ENCODE results near the gene ANKHD1.

ANKHD1 gene

GRCh38 chr5:140468188-140468587, 66.6 kb downstream of the ANKHD1 start:
- Histone ChIP-seq H3K14ac (ENCODE audit: low read length) (no peak overlapping the region), H2BK120ac (ENCODE audit: low read depth, low read length) (no peak overlapping the region), H3K27ac (replicated peaks; ENCODE audit: low read length) (no peak overlapping the region), H2BK5ac (ENCODE audit: low read length) (no peak overlapping the region), H2AFZ (ENCODE audit: low read length) (no peak overlapping the region), H3K36me3 (replicated peaks in 1 of 2; ENCODE audit: control insufficient read depth in 2 of 2, insufficient read depth in 2 of 2, low read length in 2 of 2) (peaks cover 5 to 98% of the 10 kb centered on the region in 2 donors), H3K9me3 (replicated peaks in 1 of 2; ENCODE audit: control insufficient read depth in 2 of 2, insufficient read depth in 1 of 2, low read depth in 1 of 2, low read length in 2 of 2) (no peaks in the 10 kb centered on the region), H4K8ac (ENCODE audit: low read depth, low read length) (no peak overlapping the region), H2BK12ac (ENCODE audit: low read length) (no peak overlapping the region), H3K23ac (ENCODE audit: low read depth, low read length, poor library complexity) (no peak overlapping the region), H3K18ac (ENCODE audit: low read length) (no peak overlapping the region), H2BK15ac (ENCODE audit: low read length) (no peak overlapping the region), H3K9ac (ENCODE audit: low read depth, low read length, poor library complexity) (no peak overlapping the region), H3K4me2 (ENCODE audit: insufficient read depth, low read length, poor library complexity, severe bottlenecking) (no peak overlapping the region), H3K4me3 (ENCODE audit: low read length in 2 of 2) (no peak overlapping the region), H4K91ac (ENCODE audit: low read depth, low read length, poor library complexity) (no peak overlapping the region), H3K4ac (ENCODE audit: low read length) (no peak overlapping the region), H2AK5ac (ENCODE audit: low read depth, low read length) (no peak overlapping the region), H3K4me1 (ENCODE audit: control insufficient read depth in 2 of 2, insufficient read depth in 1 of 2, low read depth in 1 of 2, low read length in 2 of 2) (no peaks in the 10 kb centered on the region), H3K79me1 (ENCODE audit: low read depth, low read length) (no peaks in the 10 kb centered on the region), H3K27me3 (ENCODE audit: control insufficient read depth in 3 of 3, insufficient read depth in 3 of 3, low read depth in 1 of 3, low read length in 3 of 3) (no peaks in the 10 kb centered on the region)
- DNase-seq (ENCODE audit: low spot score) = no peak
- WGBS, 2 donors (ENCODE audit: extremely low coverage in 2 of 2, insufficient read length in 2 of 2, insufficient replicate concordance in 1 of 2) = no CpG with 5 or more reads among the region's 3 CpGs

- Histone ChIP-seq H3K27me3 (ENCODE audit: control insufficient read depth in 3 of 3, insufficient read depth in 3 of 3, low read depth in 1 of 3, low read length in 3 of 3) (no peaks in the 10 kb centered on the region), H2BK12ac (ENCODE audit: low read length) (no peak overlapping the region), H2AFZ (ENCODE audit: low read length) (no peak overlapping the region), H3K4me3 (ENCODE audit: low read length in 2 of 2) (no peak overlapping the region), H3K9ac (ENCODE audit: low read depth, low read length, poor library complexity) (no peak overlapping the region), H3K14ac (ENCODE audit: low read length) (no peak overlapping the region), H3K4me1 (ENCODE audit: control insufficient read depth in 2 of 2, insufficient read depth in 1 of 2, low read depth in 1 of 2, low read length in 2 of 2) (no peaks in the 10 kb centered on the region), H2BK15ac (ENCODE audit: low read length) (no peak overlapping the region), H2AK5ac (ENCODE audit: low read depth, low read length) (no peak overlapping the region), H3K27ac (replicated peaks; ENCODE audit: low read length) (no peak overlapping the region), H2BK120ac (ENCODE audit: low read depth, low read length) (no peak overlapping the region), H3K36me3 (replicated peaks in 1 of 2; ENCODE audit: control insufficient read depth in 2 of 2, insufficient read depth in 2 of 2, low read length in 2 of 2) (peaks cover 5 to 97% of the 10 kb centered on the region in 2 donors), H3K79me1 (ENCODE audit: low read depth, low read length) (no peaks in the 10 kb centered on the region), H3K18ac (ENCODE audit: low read length) (no peak overlapping the region), H3K23ac (ENCODE audit: low read depth, low read length, poor library complexity) (no peak overlapping the region), H3K4me2 (ENCODE audit: insufficient read depth, low read length, poor library complexity, severe bottlenecking) (no peak overlapping the region), H4K8ac (ENCODE audit: low read depth, low read length) (no peak overlapping the region), H2BK5ac (ENCODE audit: low read length) (no peak overlapping the region), H4K91ac (ENCODE audit: low read depth, low read length, poor library complexity) (no peak overlapping the region), H3K9me3 (replicated peaks in 1 of 2; ENCODE audit: control insufficient read depth in 2 of 2, insufficient read depth in 1 of 2, low read depth in 1 of 2, low read length in 2 of 2) (no peaks in the 10 kb centered on the region), H3K4ac (ENCODE audit: low read length) (no peak overlapping the region)
- no CpG with 5 or more reads among the region's 6 CpGs for WGBS, 2 donors (ENCODE audit: extremely low coverage in 2 of 2, insufficient read length in 2 of 2, insufficient replicate concordance in 1 of 2)
- DNase-seq (ENCODE audit: low spot score) = no peak
Measured at GRCh38 chr5:140469259-140469658, 67.6 kb downstream of the ANKHD1 start.

GRCh38 chr5:140480310-140481014, 78.8 kb downstream of the ANKHD1 start:
- no peak overlapping the region for H2BK15ac ChIP-seq (ENCODE audit: low read length)
- DNase-seq (ENCODE audit: low spot score) = no peak
- H3K27me3 ChIP-seq (ENCODE audit: control insufficient read depth in 3 of 3, insufficient read depth in 3 of 3, low read depth in 1 of 3, low read length in 3 of 3) = no peaks in the 10 kb centered on the region
- WGBS, 2 donors (ENCODE audit: extremely low coverage in 2 of 2, insufficient read length in 2 of 2, insufficient replicate concordance in 1 of 2) = no CpG with 5 or more reads among the region's 3 CpGs
- no peak overlapping the region for H2BK5ac ChIP-seq (ENCODE audit: low read length)
- H3K79me1 ChIP-seq (ENCODE audit: low read depth, low read length) = no peaks in the 10 kb centered on the region
- H3K4ac ChIP-seq (ENCODE audit: low read length) = no peak overlapping the region
- no peak overlapping the region for H3K18ac ChIP-seq (ENCODE audit: low read length)
- H3K4me1 ChIP-seq (ENCODE audit: control insufficient read depth in 2 of 2, insufficient read depth in 1 of 2, low read depth in 1 of 2, low read length in 2 of 2) = no peaks in the 10 kb centered on the region
- H3K36me3 ChIP-seq (replicated peaks in 1 of 2; ENCODE audit: control insufficient read depth in 2 of 2, insufficient read depth in 2 of 2, low read length in 2 of 2) = peaks cover 6 to 74% of the 10 kb centered on the region in 2 donors
- H2AK5ac ChIP-seq (ENCODE audit: low read depth, low read length) = no peak overlapping the region
- no peaks in the 10 kb centered on the region for H3K9me3 ChIP-seq (replicated peaks in 1 of 2; ENCODE audit: control insufficient read depth in 2 of 2, insufficient read depth in 1 of 2, low read depth in 1 of 2, low read length in 2 of 2)
- no peak overlapping the region for H3K27ac ChIP-seq (replicated peaks; ENCODE audit: low read length)
- H2BK120ac ChIP-seq (ENCODE audit: low read depth, low read length) = no peak overlapping the region
- H3K4me3 ChIP-seq (ENCODE audit: low read length in 2 of 2) = no peak overlapping the region
- H3K9ac ChIP-seq (ENCODE audit: low read depth, low read length, poor library complexity) = no peak overlapping the region
- H3K14ac ChIP-seq (ENCODE audit: low read length) = no peak overlapping the region
- H3K4me2 ChIP-seq (ENCODE audit: insufficient read depth, low read length, poor library complexity, severe bottlenecking) = no peak overlapping the region
- no peak overlapping the region for H3K23ac ChIP-seq (ENCODE audit: low read depth, low read length, poor library complexity)
- H4K91ac ChIP-seq (ENCODE audit: low read depth, low read length, poor library complexity) = no peak overlapping the region
- no peak overlapping the region for H4K8ac ChIP-seq (ENCODE audit: low read depth, low read length)
- H2AFZ ChIP-seq (ENCODE audit: low read length) = no peak overlapping the region
- H2BK12ac ChIP-seq (ENCODE audit: low read length) = no peak overlapping the region

DNA sequence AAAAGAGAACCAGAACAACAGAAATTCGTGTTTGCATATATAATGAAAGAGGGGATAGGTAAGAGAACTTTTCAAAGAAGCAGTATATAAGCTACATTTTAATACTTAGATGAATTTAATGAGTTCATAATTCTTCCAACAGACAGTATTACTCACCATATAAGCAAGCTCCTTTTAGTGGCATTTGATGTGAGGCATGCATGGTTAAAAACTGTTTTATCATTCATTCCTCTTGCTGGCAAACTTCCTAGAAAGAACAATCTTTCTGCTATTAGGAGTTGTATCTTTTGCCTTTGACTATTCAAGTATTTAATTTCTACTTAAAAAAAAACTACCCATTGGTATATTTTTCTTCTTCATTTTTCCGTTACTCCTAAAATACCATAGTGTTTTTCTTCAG, 80.1 kb downstream of the ANKHD1 start:
- H2AK5ac ChIP-seq (ENCODE audit: low read depth, low read length) = no peak overlapping the region
- no peaks in the 10 kb centered on the region for H3K27me3 ChIP-seq (ENCODE audit: control insufficient read depth in 3 of 3, insufficient read depth in 3 of 3, low read depth in 1 of 3, low read length in 3 of 3)
- no peaks in the 10 kb centered on the region for H3K9me3 ChIP-seq (replicated peaks in 1 of 2; ENCODE audit: control insufficient read depth in 2 of 2, insufficient read depth in 1 of 2, low read depth in 1 of 2, low read length in 2 of 2)
- no peak overlapping the region for H3K18ac ChIP-seq (ENCODE audit: low read length)
- no peak overlapping the region for H3K23ac ChIP-seq (ENCODE audit: low read depth, low read length, poor library complexity)
- no peak overlapping the region for H4K8ac ChIP-seq (ENCODE audit: low read depth, low read length)
- no peak overlapping the region for H2BK5ac ChIP-seq (ENCODE audit: low read length)
- H4K91ac ChIP-seq (ENCODE audit: low read depth, low read length, poor library complexity) = no peak overlapping the region
- WGBS, 2 donors (ENCODE audit: extremely low coverage in 2 of 2, insufficient read length in 2 of 2, insufficient replicate concordance in 1 of 2) = 100% methylated on average over 1 of the region's 2 CpGs; no CpG with 5 or more reads in 1 of the 2 donors
- peaks cover 7 to 74% of the 10 kb centered on the region in 2 donors for H3K36me3 ChIP-seq (replicated peaks in 1 of 2; ENCODE audit: control insufficient read depth in 2 of 2, insufficient read depth in 2 of 2, low read length in 2 of 2)
- no peak overlapping the region for H2AFZ ChIP-seq (ENCODE audit: low read length)
- no peak overlapping the region for H3K4ac ChIP-seq (ENCODE audit: low read length)
- no peak overlapping the region for H2BK12ac ChIP-seq (ENCODE audit: low read length)
- H3K4me3 ChIP-seq (ENCODE audit: low read length in 2 of 2) = no peak overlapping the region
- H3K4me1 ChIP-seq (ENCODE audit: control insufficient read depth in 2 of 2, insufficient read depth in 1 of 2, low read depth in 1 of 2, low read length in 2 of 2) = no peaks in the 10 kb centered on the region
- DNase-seq (ENCODE audit: low spot score) = no peak
- no peaks in the 10 kb centered on the region for H3K79me1 ChIP-seq (ENCODE audit: low read depth, low read length)
- no peak overlapping the region for H2BK120ac ChIP-seq (ENCODE audit: low read depth, low read length)
- H3K9ac ChIP-seq (ENCODE audit: low read depth, low read length, poor library complexity) = no peak overlapping the region
- no peak overlapping the region for H3K27ac ChIP-seq (replicated peaks; ENCODE audit: low read length)
- H3K4me2 ChIP-seq (ENCODE audit: insufficient read depth, low read length, poor library complexity, severe bottlenecking) = no peak overlapping the region
- H3K14ac ChIP-seq (ENCODE audit: low read length) = no peak overlapping the region
- no peak overlapping the region for H2BK15ac ChIP-seq (ENCODE audit: low read length)
